HFFc6 (cell line): ENCODE data around the gene COQ8A. TPM values are rescaled to one million over a fixed set of nuclear protein-coding genes. Genes with fewer than 3 reads are reported as not detected.

Experiments used
- DNase-seq: peaks from one replicate; pipeline ENCODE4 v3.0.0-alpha.2; 2018
- H3K27ac Mint-ChIP-seq: 2 replicates; pipeline ENCODE4 v1.8.0; 2020; ENCODE audit warnings: mild to moderate bottlenecking, mixed read lengths
- H3K27me3 Mint-ChIP-seq: 2 replicates; pipeline ENCODE4 v1.8.0; 2021; ENCODE audit warnings: mild to moderate bottlenecking, moderate library complexity, mixed read lengths; ENCODE audit not compliant: insufficient read depth
- H3K36me3 Mint-ChIP-seq: 2 replicates; pipeline ENCODE4 v1.8.0; 2021; ENCODE audit warnings: low read depth, mixed read lengths
- H3K4me1 Mint-ChIP-seq: 2 replicates; pipeline ENCODE4 v1.8.0; 2020; ENCODE audit warnings: low read depth, mixed read lengths
- H3K4me3 Mint-ChIP-seq: 2 replicates; pipeline ENCODE4 v1.8.0; 2020; ENCODE audit warnings: mild to moderate bottlenecking, moderate library complexity, mixed read lengths
- H3K9me3 Mint-ChIP-seq: 2 replicates; pipeline ENCODE4 v1.8.0; 2020; ENCODE audit warnings: mild to moderate bottlenecking, mixed read lengths
- CTCF ChIP-seq: fragments of 200-600 bp; sonication (generic); IDR thresholded peaks from 2 replicates; pipeline ENCODE4 v1.5.0; 2021; ENCODE audit warnings: antibody characterized with exemption, mild to moderate bottlenecking
- total RNA-seq, 6 experiments: library from RNA; stranded (reverse); fragmentation: NEBNext Ultra II Directional; extraction: Animal tissue kit (Norgen Biotek cat#: 25700); gene quantifications; 2 replicates in 1 of 6; 3 replicates in 5 of 6; pipeline ENCODE4 v1.2.3, GENCODE V29; 2021

Gene COQ8A
- total RNA-seq, 6 experiments from 2014 or later = 4.1 to 8.1 (median 4.9) TPM

DNA sequence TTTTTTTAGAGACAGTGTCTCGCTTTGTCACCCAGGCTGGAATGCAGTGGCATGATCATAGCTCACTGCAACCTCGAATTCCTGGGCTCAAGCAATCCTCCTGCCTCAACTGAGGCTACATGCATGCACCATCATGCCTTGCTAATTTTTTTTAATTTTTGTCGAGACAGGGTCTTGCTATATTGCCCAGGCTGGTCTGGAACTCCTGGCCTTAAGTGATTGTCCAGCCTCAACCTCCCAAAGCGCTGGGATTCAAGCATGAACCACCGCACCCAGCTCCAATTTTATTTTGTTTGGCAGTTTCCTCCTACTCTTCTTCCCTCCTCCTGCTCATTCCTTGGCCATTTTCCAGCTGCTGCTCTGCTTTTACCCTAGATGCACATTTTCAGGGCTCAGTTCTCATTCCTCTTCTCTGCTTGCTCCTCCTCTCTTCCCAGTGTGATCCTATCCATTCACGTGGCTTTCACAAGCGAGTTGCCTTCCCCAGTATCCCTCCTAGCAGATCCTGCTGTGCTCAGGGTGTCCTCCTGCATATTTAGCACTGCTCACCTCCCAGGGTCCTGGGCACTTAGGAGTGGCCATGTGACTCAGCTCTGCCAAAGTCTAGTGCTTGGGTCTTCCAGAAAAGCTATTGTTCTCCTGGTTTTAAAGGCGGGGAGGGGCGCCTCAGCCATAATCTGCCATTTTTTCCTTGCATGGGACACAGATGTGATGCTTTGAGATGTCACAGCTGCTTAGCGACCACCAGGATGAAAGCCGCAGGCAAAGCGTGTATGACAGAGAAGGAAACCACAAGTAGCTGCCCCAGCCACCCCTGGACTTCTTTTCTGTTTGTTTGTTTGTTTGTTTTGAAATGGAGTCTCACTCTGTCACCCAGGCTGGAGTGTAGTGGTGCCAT, 36.0 kb upstream of the COQ8A start:
- Mint-ChIP-seq H3K9me3 (no peaks in the 10 kb centered on the region), H3K4me1 (peaks cover 13% of the 10 kb centered on the region), H3K27me3 (peaks cover 1% of the 10 kb centered on the region), H3K36me3 (no peaks in the 10 kb centered on the region), H3K4me3 (no peak overlapping the region), H3K27ac (no peak overlapping the region)
- DNase-seq = peak; percentile 20
- TF ChIP-seq CTCF = no peak

DNA sequence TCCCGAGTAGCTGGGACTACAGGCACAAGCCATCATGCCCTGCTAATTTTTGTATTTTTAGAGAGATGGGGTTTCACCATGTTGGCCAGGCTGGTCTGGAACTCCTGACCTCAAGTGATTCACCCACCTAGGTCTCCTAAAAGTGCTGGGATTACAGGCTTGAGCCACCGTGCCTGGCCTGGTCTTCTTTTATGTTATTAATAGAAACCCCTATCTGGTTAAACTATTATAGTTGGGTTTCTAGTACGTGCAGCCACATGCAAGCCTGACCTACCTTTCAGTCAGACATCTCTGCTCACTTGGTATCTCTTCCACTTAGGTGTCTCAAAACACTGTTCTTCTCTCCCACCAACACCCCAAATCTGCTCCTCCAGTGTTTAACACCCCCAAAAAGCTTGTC, 35.3 kb upstream of the COQ8A start:
- Mint-ChIP-seq H3K27ac (no peak overlapping the region), H3K27me3 (peaks cover 1% of the 10 kb centered on the region), H3K4me1 (peaks cover 13% of the 10 kb centered on the region), H3K9me3 (no peaks in the 10 kb centered on the region), H3K36me3 (no peaks in the 10 kb centered on the region), H3K4me3 (no peak overlapping the region)
- TF ChIP-seq CTCF = no peak
- DNase-seq = no peak

DNA sequence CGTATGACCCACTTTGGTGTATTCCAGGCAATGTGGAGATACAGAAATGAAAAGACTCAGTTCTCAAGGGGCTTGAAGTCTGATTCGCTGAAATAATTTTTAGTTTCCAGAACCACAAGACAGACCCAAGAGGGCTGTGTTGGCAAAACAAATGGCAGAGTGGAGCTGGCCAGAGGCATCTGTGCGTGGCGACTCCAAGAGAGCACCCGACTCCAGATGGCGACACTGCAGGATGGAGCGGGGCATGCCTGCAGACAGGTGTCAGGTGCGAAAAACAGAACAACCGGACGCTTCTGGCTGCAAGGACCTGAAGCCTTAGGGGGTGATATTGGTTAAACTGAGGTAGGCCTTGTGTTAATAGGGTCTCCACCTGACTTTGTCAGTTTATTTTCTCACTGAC, 31.7 kb upstream of the COQ8A start:
- Mint-ChIP-seq H3K9me3 (no peaks in the 10 kb centered on the region), H3K4me3 (no peak overlapping the region), H3K27ac (no peak overlapping the region), H3K36me3 (no peaks in the 10 kb centered on the region), H3K4me1 (peaks cover 10% of the 10 kb centered on the region), H3K27me3 (peaks cover 2% of the 10 kb centered on the region; the same call in 1 of the 2 replicates)
- TF ChIP-seq CTCF = no peak
- no peak for DNase-seq

DNA sequence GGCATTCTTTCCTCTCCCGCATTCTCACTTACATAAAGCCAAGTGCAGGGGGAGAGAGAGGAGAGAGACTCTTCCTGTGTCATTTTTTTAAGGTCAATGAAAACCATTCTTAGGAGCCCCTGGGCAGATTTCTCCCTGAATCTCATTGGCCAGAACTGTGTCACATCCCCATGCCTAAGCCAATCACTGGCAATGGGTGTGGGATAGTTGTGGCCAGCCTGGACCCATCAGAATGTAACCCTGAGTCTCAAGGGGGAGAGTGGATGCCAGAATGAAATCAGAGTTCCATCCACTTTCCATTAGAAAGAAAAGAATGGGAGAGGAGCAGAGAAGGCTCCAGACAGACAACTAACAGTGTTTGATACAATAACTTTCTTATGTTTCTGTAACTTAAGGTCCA, 31.2 kb upstream of the COQ8A start:
- peaks cover 2% of the 10 kb centered on the region; the same call in 1 of the 2 replicates for H3K27me3 Mint-ChIP-seq
- no peak for TF ChIP-seq CTCF
- H3K27ac Mint-ChIP-seq = no peak overlapping the region
- H3K4me3 Mint-ChIP-seq = no peak overlapping the region
- H3K9me3 Mint-ChIP-seq = no peaks in the 10 kb centered on the region
- H3K4me1 Mint-ChIP-seq = peaks cover 5% of the 10 kb centered on the region
- no peaks in the 10 kb centered on the region for H3K36me3 Mint-ChIP-seq
- no peak for DNase-seq

DNA sequence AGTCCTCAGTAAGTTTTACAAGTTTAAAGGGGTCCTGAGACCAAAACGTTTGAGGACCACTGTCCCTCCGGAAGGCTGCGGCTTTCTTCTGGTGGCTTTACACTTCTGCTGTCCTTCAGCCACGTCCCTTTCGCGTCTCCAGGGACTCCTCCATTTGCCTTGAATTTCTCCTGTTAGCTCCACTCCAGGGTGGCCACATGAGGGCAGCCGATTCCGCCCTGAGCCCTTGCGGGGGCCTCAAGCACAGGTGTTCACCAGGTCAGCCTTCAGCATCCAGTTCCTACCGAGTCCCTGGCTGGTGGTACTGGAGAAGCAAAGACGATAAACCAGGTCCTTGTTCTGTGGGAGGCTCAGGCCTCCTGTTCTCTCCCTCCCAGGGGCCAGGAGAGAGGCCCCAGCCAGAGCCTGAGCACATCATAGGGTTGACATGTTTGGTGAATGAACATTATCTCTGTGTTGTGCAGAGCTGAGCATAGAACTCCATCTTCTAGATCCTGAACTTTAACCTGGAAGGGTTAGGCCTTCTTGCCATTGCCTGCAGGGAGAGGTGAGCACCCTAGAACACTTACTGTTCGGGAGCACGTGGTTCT, 27.4 kb upstream of the COQ8A start:
- H3K9me3 Mint-ChIP-seq = no peaks in the 10 kb centered on the region
- peak; percentile 61; the same call in 1 of the 2 replicates for TF ChIP-seq CTCF
- no peak for DNase-seq
- no peak overlapping the region for H3K4me3 Mint-ChIP-seq
- peaks cover 2% of the 10 kb centered on the region; the same call in 1 of the 2 replicates for H3K27me3 Mint-ChIP-seq
- H3K27ac Mint-ChIP-seq = no peak overlapping the region
- H3K4me1 Mint-ChIP-seq = no peaks in the 10 kb centered on the region
- H3K36me3 Mint-ChIP-seq = no peaks in the 10 kb centered on the region
